Kidney capillary endothelial cell (primary cell): ENCODE data around the gene FCHSD2.
"Not testable (repeated sequence)": the region's sequence is repeated elsewhere in the genome, so short reads cannot be mapped to it uniquely, and the experiment has no call there.

Source experiments
- DNase-seq: peaks from one replicate; pipeline ENCODE4 v3.0.0-alpha.2; 2018; ENCODE audit warnings: low spot score

FCHSD2 gene

DNA sequence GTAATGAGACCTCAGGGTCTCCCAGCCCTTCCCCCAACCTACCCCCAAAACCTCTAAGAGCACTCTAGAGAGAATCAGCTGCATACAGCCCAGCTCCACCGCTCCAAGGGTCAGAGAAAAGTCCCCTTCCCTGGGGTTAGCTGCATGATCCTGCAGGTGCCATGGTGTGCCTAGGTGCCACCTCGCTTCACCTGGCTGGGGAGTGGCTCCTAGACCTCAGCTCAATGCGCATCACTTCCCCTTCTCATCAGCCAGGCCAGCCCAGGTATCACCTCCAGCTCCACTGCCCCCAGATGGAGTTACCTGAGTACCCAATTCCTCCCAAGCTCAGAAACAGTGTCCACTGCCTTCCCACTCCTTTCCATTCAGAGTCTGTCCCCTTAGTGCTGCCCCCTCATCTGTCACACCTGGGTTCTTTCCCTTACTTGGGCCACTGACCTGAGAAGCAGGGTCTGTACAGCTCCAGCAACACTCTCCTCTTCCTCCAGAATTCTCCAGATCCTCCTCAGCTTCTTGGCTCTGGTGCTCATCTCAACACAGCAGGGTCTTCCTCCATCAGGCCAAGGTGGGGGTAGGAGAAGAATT is 349.6 kb downstream of the FCHSD2 start:
- DNase-seq = no peak

DNA sequence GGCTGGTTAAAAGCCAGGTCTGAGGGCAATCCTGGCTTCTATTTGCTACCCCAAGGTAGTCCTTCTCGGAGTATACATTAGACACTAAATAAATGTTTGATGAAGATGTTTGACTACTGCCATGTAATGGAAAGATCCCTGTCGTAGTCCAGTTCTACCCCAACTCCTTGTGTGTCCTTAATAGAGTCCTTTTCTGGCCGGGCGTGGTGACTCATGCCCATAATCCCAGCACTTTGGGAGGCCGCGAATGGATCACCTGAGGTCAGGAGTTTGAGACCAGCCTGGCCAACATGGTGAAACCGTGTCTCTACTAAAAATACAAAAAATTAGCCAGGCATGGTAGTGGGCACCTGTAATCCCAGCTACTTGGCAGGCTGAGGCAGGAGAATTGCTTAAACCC is 350.9 kb downstream of the FCHSD2 start:
- not testable (repeated sequence) for DNase-seq

DNA sequence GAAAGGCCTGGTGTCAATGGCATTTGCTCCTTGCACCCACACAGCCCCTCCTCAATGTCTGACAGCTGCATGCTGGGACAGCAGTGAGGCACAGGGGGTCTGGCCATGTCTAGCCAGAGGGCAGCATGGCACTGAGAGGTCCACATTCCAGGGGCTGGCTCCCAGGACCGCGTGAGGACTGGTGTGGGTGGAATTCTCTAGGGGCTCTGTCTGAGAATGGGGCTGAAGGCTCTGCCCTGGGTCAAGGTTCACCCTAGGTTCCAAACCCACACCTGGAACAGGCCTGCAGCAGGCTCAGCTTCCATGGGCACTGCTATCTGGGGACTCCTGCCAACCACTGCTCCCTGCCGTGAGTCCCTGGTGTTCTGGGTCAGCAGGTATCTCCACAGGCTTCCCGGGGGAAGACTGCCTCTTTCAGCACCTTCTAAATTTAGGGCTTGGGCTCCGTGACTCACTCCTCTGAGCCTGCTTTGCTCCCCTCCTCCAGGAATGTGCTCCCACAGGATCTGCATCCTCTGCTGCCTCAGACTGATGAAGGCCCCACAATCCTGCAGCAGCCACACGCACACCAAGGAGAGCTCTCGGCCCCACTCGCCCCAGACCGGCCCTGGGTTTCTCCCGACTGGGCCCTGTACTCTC is 352.5 kb downstream of the FCHSD2 start:
- DNase-seq = no peak

DNA sequence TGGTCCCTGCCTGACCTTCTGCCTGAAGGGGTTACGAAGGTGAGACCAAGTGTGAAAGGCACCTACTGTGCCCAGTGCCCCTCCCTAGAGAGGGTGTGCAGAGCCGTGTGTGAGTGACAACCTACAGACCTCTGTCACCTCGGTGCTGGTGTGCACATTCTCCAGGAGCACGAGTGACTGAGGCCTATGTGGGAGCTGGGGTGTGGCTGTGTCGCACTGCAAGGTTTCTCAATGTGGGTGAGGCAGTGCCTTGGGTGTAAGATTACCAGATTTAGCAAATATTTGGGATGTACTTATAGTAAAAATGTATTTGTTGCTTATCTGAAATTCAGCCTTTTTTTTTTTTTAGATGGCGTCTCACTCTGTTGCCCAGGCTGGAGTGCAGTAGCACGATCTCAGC is 353.9 kb downstream of the FCHSD2 start:
- no peak for DNase-seq

DNA sequence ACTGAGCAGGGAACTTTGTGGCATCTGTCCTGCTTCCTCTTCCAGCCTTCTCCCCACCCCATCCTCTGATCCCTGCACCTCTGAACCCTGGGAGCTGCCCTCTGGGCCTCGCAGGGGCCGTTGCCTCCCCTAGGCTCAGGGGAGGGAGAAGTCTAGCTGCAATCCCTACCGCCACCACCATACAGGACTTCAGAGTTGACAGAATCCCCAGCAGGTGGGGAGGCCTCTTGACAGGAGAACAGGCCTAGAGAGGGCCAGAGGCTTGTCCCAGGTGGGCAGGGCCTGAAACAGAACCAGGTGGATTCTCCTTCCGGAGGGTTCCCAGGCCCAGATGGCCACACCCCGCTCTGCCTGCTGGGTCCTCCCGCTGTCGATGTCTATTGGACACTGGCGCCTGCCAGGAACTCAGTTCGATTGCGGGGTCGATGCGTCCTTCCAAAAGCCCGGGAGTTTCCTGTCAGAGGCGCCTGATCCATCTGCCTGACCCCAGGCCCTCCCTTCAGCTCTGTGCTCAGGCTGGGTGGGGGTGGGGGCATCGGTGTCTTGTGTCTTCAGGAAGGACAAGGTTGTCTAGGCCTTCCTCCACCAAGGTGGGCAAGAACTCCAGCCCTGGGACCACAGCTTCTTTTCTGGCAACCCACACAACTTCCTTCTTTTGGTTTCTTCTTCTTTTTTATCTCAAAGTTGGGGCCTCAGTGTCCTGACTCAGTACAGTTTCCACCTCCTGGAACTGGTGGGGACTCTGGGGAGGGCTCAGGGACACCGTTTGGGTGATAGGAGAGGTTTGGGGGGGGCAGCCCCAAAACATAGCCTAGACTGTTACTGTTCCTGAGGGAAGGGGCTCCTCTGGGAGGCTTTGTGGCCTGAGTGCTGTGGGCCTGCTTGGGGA is 354.7 kb downstream of the FCHSD2 start:
- DNase-seq = no peak
